ENCODE measurements around the gene JAZF1.

GRCh38 chr7:27897441-27897847, 283.2 kb downstream of the JAZF1 start:
- TF ChIP-seq, protein P1, sequence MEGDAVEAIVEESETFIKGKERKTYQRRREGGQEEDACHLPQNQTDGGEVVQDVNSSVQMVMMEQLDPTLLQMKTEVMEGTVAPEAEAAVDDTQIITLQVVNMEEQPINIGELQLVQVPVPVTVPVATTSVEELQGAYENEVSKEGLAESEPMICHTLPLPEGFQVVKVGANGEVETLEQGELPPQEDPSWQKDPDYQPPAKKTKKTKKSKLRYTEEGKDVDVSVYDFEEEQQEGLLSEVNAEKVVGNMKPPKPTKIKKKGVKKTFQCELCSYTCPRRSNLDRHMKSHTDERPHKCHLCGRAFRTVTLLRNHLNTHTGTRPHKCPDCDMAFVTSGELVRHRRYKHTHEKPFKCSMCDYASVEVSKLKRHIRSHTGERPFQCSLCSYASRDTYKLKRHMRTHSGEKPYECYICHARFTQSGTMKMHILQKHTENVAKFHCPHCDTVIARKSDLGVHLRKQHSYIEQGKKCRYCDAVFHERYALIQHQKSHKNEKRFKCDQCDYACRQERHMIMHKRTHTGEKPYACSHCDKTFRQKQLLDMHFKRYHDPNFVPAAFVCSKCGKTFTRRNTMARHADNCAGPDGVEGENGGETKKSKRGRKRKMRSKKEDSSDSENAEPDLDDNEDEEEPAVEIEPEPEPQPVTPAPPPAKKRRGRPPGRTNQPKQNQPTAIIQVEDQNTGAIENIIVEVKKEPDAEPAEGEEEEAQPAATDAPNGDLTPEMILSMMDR (IDR thresholded peaks at IDR 0.05), result no peak
- no peak for TF ChIP-seq POLR2A (IDR thresholded peaks at IDR 0.05)
